Liver (tissue), 9 donors: ENCODE data around the gene ARHGEF16. TPM values are rescaled to one million over a fixed set of nuclear protein-coding genes. Genes with fewer than 3 reads are reported as not detected.

ENCODE experiments used
- DNase-seq: peaks from one replicate; pipeline ENCODE4 v3.0.0-alpha.2; 2017; ENCODE audit warnings: low spot score
- H3K27ac ChIP-seq, 2 donors: one replicate each; pipeline ENCODE4 v1.7.0; 2013; ENCODE audit warnings: inconsistent platforms in 2 of 2, low read length in 2 of 2, control low read depth in 1 of 2, low read depth in 1 of 2, mild to moderate bottlenecking in 1 of 2
- H3K27me3 ChIP-seq, 4 donors: one replicate each; pipeline versions ENCODE4 v1.6.1 to v1.7.0; 2013; ENCODE audit warnings: low read length in 3 of 4, inconsistent platforms in 1 of 4, mild to moderate bottlenecking in 1 of 4, moderate library complexity in 1 of 4; ENCODE audit not compliant: control insufficient read depth in 4 of 4, insufficient read depth in 4 of 4
- H3K36me3 ChIP-seq, 4 donors: one replicate each; pipeline versions ENCODE4 v1.6.1 to v1.7.0; 2013; ENCODE audit warnings: low read length in 3 of 4, mild to moderate bottlenecking in 3 of 4, low read depth in 1 of 4, moderate library complexity in 1 of 4; ENCODE audit not compliant: control insufficient read depth in 4 of 4, insufficient read depth in 3 of 4
- H3K4me1 ChIP-seq, 4 donors: one replicate each; pipeline versions ENCODE4 v1.6.1 to v1.7.0; 2013; ENCODE audit warnings: low read length in 3 of 4, mild to moderate bottlenecking in 3 of 4, moderate library complexity in 1 of 4; ENCODE audit not compliant: control insufficient read depth in 4 of 4, insufficient read depth in 4 of 4
- H3K4me3 ChIP-seq, 3 donors: one replicate each; pipeline versions ENCODE4 v1.6.1 to v1.7.0; 2013; ENCODE audit warnings: low read length in 3 of 3, control low read depth in 1 of 3, low read depth in 1 of 3, mild to moderate bottlenecking in 1 of 3
- H3K9ac ChIP-seq, 2 donors: one replicate each; pipeline ENCODE4 v1.7.0; 2013; ENCODE audit warnings: low read length in 2 of 2, mild to moderate bottlenecking in 2 of 2, moderate library complexity in 2 of 2, control low read depth in 1 of 2, low read depth in 1 of 2
- H3K9me3 ChIP-seq, 4 donors: one replicate each; pipeline versions ENCODE4 v1.6.1 to v1.7.0; 2013; ENCODE audit warnings: low read length in 3 of 4; ENCODE audit not compliant: control insufficient read depth in 4 of 4
- ATF3 ChIP-seq: IDR thresholded peaks from 2 replicates; pipeline ENCODE4 v1.6.1; 2016; ENCODE audit warnings: antibody characterized with exemption
- CTCF ChIP-seq: fragments of 150-350 bp; IDR thresholded peaks from 2 replicates; pipeline ENCODE4 v1.5.1; 2017; ENCODE audit warnings: improper control_type of control experiment, low read depth, low read length; ENCODE audit not compliant: missing input control
- EGR1 ChIP-seq, 2 donors: IDR thresholded peaks; 2 replicates each; pipeline ENCODE4 v1.6.1; 2016 to 2018; ENCODE audit warnings: antibody characterized with exemption in 2 of 2, low read depth in 2 of 2
- FOXA1 ChIP-seq: IDR thresholded peaks from 2 replicates; pipeline ENCODE4 v1.6.1; 2016; ENCODE audit warnings: antibody characterized with exemption
- FOXA2 ChIP-seq: IDR thresholded peaks from 2 replicates; pipeline ENCODE4 v1.6.1; 2016; ENCODE audit warnings: antibody characterized with exemption
- GABPA ChIP-seq, 2 donors: IDR thresholded peaks in 1 of 2; conservative IDR thresholded peaks in 1 of 2; 2 replicates each; pipeline ENCODE4 v1.6.1; 2016; ENCODE audit warnings: antibody characterized with exemption in 2 of 2, mild to moderate bottlenecking in 1 of 2, moderate library complexity in 1 of 2
- HNF4A ChIP-seq, 2 donors: conservative IDR thresholded peaks; 2 replicates each; pipeline ENCODE4 v1.6.1; 2016; ENCODE audit warnings: antibody characterized with exemption in 2 of 2, mild to moderate bottlenecking in 2 of 2
- HNF4G ChIP-seq: IDR thresholded peaks from 2 replicates; pipeline ENCODE4 v1.6.1; 2016; ENCODE audit warnings: antibody characterized with exemption
- JUND ChIP-seq, 2 donors: IDR thresholded peaks; 2 replicates each; pipeline ENCODE4 v1.6.1; 2016; ENCODE audit warnings: antibody characterized with exemption in 2 of 2
- MAX ChIP-seq: IDR thresholded peaks from 2 replicates; pipeline ENCODE4 v1.6.1; 2016; ENCODE audit warnings: antibody characterized with exemption
- NR2F2 ChIP-seq: IDR thresholded peaks from 2 replicates; pipeline ENCODE4 v1.6.1; 2016; ENCODE audit warnings: antibody characterized with exemption
- RAD21 ChIP-seq, 2 donors: IDR thresholded peaks; 2 replicates each; pipeline ENCODE4 v1.6.1; 2016; ENCODE audit warnings: antibody characterized with exemption in 2 of 2, mild to moderate bottlenecking in 2 of 2
- REST ChIP-seq: IDR thresholded peaks from 2 replicates; pipeline ENCODE4 v1.6.1; 2016; ENCODE audit warnings: antibody characterized with exemption, mild to moderate bottlenecking
- RXRA ChIP-seq, 2 donors: IDR thresholded peaks; 2 replicates each; pipeline ENCODE4 v1.6.1; 2017 to 2018; ENCODE audit warnings: antibody characterized with exemption in 2 of 2, mild to moderate bottlenecking in 1 of 2
- SP1 ChIP-seq: IDR thresholded peaks from 2 replicates; pipeline ENCODE4 v1.6.1; 2018; ENCODE audit warnings: antibody characterized with exemption, mild to moderate bottlenecking
- TAF1 ChIP-seq: conservative IDR thresholded peaks from 2 replicates; pipeline ENCODE4 v1.6.1; 2016; ENCODE audit warnings: antibody characterized with exemption, mild to moderate bottlenecking
- YY1 ChIP-seq: IDR thresholded peaks from 2 replicates; pipeline ENCODE4 v1.6.1; 2016; ENCODE audit warnings: antibody characterized with exemption, mild to moderate bottlenecking
- ZBTB33 ChIP-seq: IDR thresholded peaks from 2 replicates; pipeline ENCODE4 v1.6.1; 2016; ENCODE audit warnings: antibody characterized with exemption
- WGBS: extraction: QIAGEN DNeasy Blood & Tissue Kit; methylation state at CpG from one replicate; pipeline ENCODE4 v1.1.7; 2013; 5-methylcytosine and 5-hydroxymethylcytosine counted together
- polyA plus RNA-seq, 2 donors: library from polyadenylated mRNA; stranded (reverse) in 1 of 2; unstranded in 1 of 2; fragments of 200-250 nt in 1 of 2; fragments of >200 nt in 1 of 2; fragmentation: Nextera tagmentation in 1 of 2; extraction: Ambion mirVana in 1 of 2; gene quantifications; one replicate each; pipeline versions ENCODE4 v1.2.1 to v1.2.3, GENCODE V29; 2013 to 2015
- total RNA-seq, 2 donors: library from RNA; depleted of rRNA; stranded (reverse); fragments of >200 nt; gene quantifications; one replicate each; pipeline ENCODE4 v1.2.3, GENCODE V29; 2014
- donor health status: healthy.
- donor health status: healthy.
- donor health status: healthy.
- donor health status: healthy.
- donor health status: healthy.

Gene ARHGEF16
- total and polyA plus RNA-seq, 4 donors = 0.65 to 5.6 (median 2.8) TPM

GRCh38 chr1:3456964-3457909 is 2.8 kb downstream of the ARHGEF16 start:
- no peak overlapping the region for H3K9ac ChIP-seq
- H3K4me1 ChIP-seq = peaks cover 6 to 27% (median 11%) of the 10 kb centered on the region in 4 donors
- H3K4me3 ChIP-seq = no peak overlapping the region
- no peaks in the 10 kb centered on the region for H3K36me3 ChIP-seq
- H3K27me3 ChIP-seq = peaks cover 0 to 2% (median under 1%) of the 10 kb centered on the region in 4 donors
- H3K9me3 ChIP-seq = no peaks in the 10 kb centered on the region
- 84% methylated on average over 29 of the region's 29 CpGs for WGBS
- DNase-seq = no peak
- H3K27ac ChIP-seq = no peak overlapping the region
- TF ChIP-seq ATF3 = no peak
- no peak for TF ChIP-seq FOXA1
- TF ChIP-seq NR2F2 = no peak
- no peak for TF ChIP-seq RAD21 (IDR thresholded peaks at IDR 0.05)
- TF ChIP-seq SP1 = no peak
- TF ChIP-seq MAX = no peak
- TF ChIP-seq YY1 = no peak
- no peak for TF ChIP-seq HNF4G
- TF ChIP-seq EGR1 (IDR thresholded peaks at IDR 0.05; ENCODE audit: low read depth in 2 of 2) = no peak
- TF ChIP-seq CTCF = no peak
- TF ChIP-seq TAF1 = no peak
- TF ChIP-seq RXRA (IDR thresholded peaks at IDR 0.05) = no peak
- no peak for TF ChIP-seq HNF4A (conservative IDR thresholded peaks at IDR 0.05)
- TF ChIP-seq JUND (IDR thresholded peaks at IDR 0.05) = no peak
- no peak for TF ChIP-seq REST
- TF ChIP-seq FOXA2 = no peak
- TF ChIP-seq ZBTB33 = no peak
- TF ChIP-seq GABPA (IDR thresholded peaks at IDR 0.05 in 1 of 2, conservative IDR thresholded peaks at IDR 0.05 in 1 of 2) = no peak
